GM18526 (cell line): ENCODE measurements around the gene DIP2A.

ENCODE experiments used
- POLR2A ChIP-seq: IDR thresholded peaks from 3 replicates; pipeline ENCODE4 v1.6.1; 2011; ENCODE audit not compliant: insufficient read length; ENCODE audit errors: extremely low read depth

Gene DIP2A

GRCh38 chr21:46431884-46432488, 26.7 kb upstream of the DIP2A start:
- TF ChIP-seq POLR2A, result no peak

GRCh38 chr21:46434322-46434958, 24.3 kb upstream of the DIP2A start:
- no peak for TF ChIP-seq POLR2A

GRCh38 chr21:46435786-46436227, 22.9 kb upstream of the DIP2A start:
- TF ChIP-seq POLR2A, result no peak

GRCh38 chr21:46436621-46437020, 22.1 kb upstream of the DIP2A start:
- TF ChIP-seq POLR2A, result no peak

GRCh38 chr21:46437096-46437498, 21.6 kb upstream of the DIP2A start:
- TF ChIP-seq POLR2A, result no peak

GRCh38 chr21:46437511-46437910, 21.2 kb upstream of the DIP2A start:
- no peak for TF ChIP-seq POLR2A

GRCh38 chr21:46438241-46438640, 20.4 kb upstream of the DIP2A start:
- no peak for TF ChIP-seq POLR2A

- no peak for TF ChIP-seq POLR2A
Measured at GRCh38 chr21:46439906-46440305, 18.8 kb upstream of the DIP2A start.

GRCh38 chr21:46441331-46441730, 17.4 kb upstream of the DIP2A start:
- no peak for TF ChIP-seq POLR2A

- no peak for TF ChIP-seq POLR2A
Measured at GRCh38 chr21:46441961-46442498, 16.7 kb upstream of the DIP2A start.

GRCh38 chr21:46442938-46443337, 15.8 kb upstream of the DIP2A start:
- no peak for TF ChIP-seq POLR2A

- no peak for TF ChIP-seq POLR2A
Measured at GRCh38 chr21:46443910-46444309, 14.8 kb upstream of the DIP2A start.

- no peak for TF ChIP-seq POLR2A
Measured at GRCh38 chr21:46448108-46448507, 10.6 kb upstream of the DIP2A start.

GRCh38 chr21:46452710-46453109, 6.0 kb upstream of the DIP2A start:
- no peak for TF ChIP-seq POLR2A

GRCh38 chr21:46454142-46454541, 4.5 kb upstream of the DIP2A start:
- no peak for TF ChIP-seq POLR2A

- no peak for TF ChIP-seq POLR2A
Measured at GRCh38 chr21:46454634-46455390, 3.9 kb upstream of the DIP2A start.
